Activated CD4-positive, alpha-beta T cell treated with anti-CD3 and anti-CD28 coated beads, Interleukin-2, amount 10 ng/mL, durations not matched to agents 7 days and 5 days (primary cell): ENCODE results near the gene SCARB2. TPM values are rescaled to one million over a fixed set of nuclear protein-coding genes. Genes with fewer than 3 reads are reported as not detected.

Experiments used
- total RNA-seq, 2 experiments: library from RNA; stranded (reverse); gene quantifications; one replicate each; pipeline ENCODE4 v1.2.3, GENCODE V29; 2021

The SCARB2 gene
- total RNA-seq, 2 experiments from 2014 or later: 17.0 to 17.8 TPM

Other genes starting within 250 kb of the SCARB2 start
- 10 to 100 TPM; 48.2 to 59.6 TPM for gene SDAD1, start 222.9 kb downstream of the SCARB2 start, total RNA-seq
- gene CXCL9, start 206.3 kb downstream of the SCARB2 start, total RNA-seq: under 1 TPM in 1 of 2 experiments, not detected in 1; 0.15 TPM
- gene CXCL10, start 190.3 kb downstream of the SCARB2 start, total RNA-seq: under 1 TPM; 0.27 to 0.40 TPM
- gene CXCL11, start 177.8 kb downstream of the SCARB2 start, total RNA-seq: not detected
- gene ART3, start 139.1 kb downstream of the SCARB2 start, total RNA-seq: not detected
- gene NUP54, start 65.4 kb downstream of the SCARB2 start, total RNA-seq: 10 to 100 TPM; 50.3 to 52.5 TPM
- under 1 TPM in 1 of 2 experiments, not detected in 1; 0.17 TPM for gene FAM47E, start 37.9 kb upstream of the SCARB2 start, total RNA-seq
- 1 to 10 TPM in 1 of 2 experiments, under 1 TPM in 1; 0.77 to 1.2 TPM for gene STBD1, start 92.9 kb upstream of the SCARB2 start, total RNA-seq
- gene CCDC158, start 207.3 kb upstream of the SCARB2 start, total RNA-seq: not detected
- gene SHROOM3, start 221.4 kb upstream of the SCARB2 start, total RNA-seq: not detected